Measurements from ENCODE around the gene NAA16.
"Not testable (repeated sequence)": the region's sequence is repeated elsewhere in the genome, so short reads cannot be mapped to it uniquely, and the experiment has no call there.

NAA16 gene

DNA sequence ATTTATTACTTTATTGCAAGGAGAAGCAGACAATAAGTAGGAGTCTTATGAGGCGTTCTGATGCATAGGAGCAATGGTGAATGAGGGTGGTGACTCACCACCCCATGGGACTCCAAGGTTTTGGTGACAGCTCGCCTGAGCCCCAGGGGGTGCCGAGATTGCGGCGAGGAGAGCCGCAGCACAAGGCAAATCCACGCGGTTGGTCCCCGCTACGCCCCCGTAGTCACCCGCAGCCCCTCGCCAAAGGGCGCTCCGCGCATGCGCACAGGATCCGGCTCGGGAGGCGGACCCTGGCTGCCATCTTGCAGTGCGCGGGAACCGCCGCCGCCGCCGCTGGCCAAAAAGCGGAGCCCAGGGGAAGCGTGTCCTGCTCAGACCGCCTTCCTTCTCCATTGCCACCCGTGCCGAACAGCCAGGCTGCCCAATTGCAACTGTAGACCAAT lies at the start of gene NAA16:
TSS of gene NAA16 (plus strand) at position 305 of the 443 bp plus-strand sequence. CDS start 262 bp downstream, outside the sequence.
- DNase-seq: peak; percentile 90

DNA sequence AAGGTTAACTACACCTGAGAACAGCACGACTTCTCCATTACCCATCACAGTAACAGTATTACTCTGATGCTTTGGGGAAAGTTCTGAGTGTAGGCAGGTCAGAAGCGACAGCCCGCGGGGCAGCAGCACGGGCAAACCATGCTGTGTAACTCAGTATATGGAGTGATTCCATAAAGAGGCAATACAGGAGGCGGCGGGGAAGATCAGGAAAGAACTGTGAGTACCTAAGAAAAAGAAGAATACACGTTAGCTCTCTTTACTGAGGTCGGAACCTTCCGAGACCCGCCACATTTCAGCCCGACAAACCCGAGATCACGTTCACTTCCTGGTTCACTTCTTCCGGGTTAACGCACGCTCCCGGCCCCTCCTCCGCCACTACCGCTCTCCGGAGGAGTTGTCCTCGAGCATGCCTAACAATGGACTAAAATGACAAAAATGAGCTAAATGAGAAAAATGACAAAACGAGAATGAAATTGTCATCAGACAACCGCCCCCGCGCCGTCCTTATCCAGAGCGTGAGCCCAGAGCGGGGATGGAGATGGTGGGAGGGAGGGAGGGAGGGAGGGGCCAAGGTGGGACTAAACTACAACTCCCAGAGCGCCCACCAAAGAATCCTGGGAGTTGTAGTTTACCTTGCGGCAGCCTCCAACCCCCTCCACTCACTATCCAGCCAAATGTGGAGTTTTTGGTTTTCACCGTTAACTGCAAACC lies 47.7 kb upstream of the NAA16 start, which contains the start of gene MTRF1:
TSS of gene MTRF1 (minus strand) at position 316 of the 711 bp plus-strand sequence. CDS start 2,669 bp downstream, outside the sequence.
- DNase-seq: peak; percentile 88

DNA sequence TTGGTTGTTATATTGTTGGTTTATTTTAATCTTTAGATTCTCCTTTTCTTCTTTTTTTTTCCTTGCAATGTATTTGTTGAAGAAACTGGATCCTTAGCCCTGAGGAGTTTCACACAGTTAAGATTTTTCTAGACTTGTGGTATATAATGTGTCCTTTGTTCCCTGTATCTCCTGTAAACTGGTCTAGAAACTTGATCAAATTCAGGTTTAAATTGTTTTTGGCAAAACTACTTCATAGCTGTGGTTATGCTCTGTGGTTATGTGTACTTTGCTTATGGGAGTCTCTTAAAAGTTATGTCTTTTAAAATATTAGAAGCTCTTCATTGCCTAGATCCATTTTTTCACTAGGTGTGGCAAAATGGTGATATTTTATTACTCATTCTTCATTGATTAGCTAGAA lies 44.0 kb upstream of the NAA16 start:
- no peak for DNase-seq

DNA sequence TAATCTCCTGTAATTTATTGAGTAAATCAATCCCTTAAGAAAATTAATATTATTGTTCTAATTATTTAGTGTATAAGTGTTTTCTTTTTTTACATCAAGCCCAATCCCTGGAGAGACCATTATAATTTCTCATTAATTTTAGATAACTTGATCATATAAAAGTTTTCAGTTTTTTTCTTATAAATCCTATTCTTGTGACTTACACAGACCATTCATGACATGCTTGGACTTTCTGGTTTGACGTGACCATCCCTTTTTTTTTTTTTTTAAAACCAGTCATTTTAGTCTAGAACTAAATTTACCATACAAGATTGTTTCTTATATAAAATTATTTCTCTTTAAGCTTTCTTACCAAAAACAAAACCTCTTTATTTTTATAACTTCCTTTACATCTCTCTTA lies 42.3 kb upstream of the NAA16 start:
- no peak for DNase-seq

DNA sequence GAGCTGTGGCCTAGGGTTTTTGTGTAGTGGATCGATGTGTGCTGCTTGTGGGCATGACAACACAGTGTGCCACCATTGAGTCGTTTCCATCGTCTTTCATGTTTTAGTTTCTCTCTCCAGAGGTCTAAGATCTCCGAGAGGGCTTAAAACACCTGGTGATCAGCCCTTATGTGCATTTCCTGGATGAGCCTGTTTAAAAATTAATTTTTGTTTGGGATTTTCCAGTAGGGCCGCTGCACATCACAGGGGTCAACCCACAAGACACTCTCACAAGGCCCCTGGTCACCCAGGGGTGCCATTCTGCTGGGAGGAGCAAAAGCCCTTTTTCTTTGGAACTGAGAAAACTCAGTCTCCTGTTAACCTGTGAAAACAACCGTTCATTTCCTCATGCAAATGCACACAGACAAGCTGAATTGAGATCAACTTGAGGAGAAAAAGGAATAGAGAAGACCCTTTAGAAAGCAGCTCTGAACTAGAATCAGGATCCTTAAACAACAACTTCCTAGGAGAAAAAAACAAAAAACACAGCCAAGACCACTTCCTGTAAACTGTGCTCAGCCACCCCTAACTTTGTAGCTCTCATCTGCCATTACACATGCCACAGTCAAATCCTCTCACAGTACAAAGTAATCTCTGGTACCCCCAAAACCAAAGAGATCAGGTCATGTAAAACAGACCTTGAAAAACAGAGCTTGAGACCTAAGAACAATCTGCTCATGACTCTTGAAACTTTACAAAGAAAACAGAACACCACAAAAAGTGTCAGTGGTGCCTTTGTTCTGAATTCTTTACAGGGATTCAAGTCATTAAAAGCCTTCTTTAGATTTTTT lies 39.4 kb upstream of the NAA16 start:
- DNase-seq: no peak

DNA sequence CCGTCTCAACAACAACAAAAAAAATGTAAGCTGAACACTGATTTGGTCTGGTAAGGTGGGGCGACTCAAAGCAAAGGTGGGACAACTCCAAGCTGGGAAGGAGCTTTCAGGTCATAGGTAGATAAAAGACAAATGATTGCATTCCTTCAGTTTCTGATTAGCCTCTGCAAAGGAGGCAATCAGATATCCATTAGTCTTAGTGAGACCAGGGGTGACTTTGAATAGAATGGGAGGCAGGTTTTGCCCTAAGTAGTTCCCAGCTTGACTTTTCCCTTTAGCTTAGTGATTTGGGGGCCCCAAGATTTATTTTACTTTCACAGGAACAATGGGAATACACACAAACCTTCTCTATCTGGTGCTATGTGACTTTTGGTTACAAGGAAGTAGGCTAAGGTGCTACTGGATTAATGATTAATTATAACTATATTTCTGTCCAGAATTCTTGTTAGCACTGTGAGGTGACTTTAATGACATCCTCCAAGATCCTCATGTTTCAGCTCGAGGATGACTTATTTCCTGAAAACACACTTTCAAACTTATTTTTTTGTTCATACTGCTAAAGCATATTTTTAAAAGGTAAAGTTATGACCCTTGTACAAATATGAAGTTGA lies 37.1 kb upstream of the NAA16 start:
- no peak for DNase-seq

DNA sequence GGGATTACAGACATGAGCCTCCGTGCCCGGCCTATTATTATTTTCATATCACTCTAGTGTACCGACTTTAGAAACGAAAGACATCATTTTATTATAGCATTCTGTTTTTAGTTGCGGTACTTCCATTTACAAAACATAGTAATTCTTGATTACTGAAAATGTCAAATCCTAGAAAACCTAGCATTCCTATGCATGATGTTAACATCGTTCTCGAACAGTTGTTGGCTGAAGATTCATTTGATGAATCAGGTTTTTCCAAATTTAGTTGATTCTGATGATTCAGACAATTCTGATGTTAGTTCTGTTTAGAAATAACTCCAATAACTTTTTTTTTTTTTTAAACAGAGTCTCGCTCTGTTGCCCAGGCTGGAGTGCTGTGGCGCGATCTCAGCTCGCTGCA lies 36.2 kb upstream of the NAA16 start:
- no peak for DNase-seq

DNA sequence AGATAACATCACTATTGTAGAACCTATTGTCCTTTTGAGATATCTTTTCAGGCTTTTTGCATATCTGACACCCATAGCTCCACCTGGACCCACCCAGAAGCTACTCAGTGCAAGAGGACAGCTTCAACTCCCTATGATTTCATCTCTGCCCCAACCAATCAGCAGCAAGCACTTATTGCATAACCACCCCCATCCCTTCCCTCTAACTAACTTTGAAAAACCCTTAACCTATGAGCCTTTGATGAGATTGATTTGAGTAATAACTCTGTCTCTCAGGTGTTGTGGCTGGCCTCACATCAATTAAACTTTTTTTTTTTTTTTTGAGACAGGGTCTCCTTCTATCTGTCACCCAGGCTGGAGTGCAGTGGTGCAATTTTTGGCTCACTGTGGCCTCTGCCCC lies 34.2 kb upstream of the NAA16 start:
- DNase-seq: no peak

DNA sequence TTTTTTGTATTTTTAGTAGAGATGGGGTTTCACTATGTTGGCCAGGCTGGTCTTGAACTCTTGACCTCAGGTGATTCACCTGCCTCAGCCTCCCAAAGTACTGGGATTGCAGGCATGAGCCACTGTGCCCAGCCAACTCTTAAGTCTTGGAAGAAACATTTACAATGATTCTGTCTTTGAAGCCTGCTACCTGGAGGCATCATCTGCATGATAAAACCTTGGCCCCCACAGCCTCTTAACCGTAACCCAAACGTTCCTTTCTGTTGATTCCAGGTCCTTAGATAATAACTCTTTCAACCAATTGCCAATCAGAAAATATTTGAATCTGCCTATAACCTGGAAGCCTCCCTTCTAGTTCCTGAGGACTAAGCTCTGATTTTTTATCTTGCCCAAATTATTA lies 31.9 kb upstream of the NAA16 start:
- not testable (repeated sequence) for DNase-seq

DNA sequence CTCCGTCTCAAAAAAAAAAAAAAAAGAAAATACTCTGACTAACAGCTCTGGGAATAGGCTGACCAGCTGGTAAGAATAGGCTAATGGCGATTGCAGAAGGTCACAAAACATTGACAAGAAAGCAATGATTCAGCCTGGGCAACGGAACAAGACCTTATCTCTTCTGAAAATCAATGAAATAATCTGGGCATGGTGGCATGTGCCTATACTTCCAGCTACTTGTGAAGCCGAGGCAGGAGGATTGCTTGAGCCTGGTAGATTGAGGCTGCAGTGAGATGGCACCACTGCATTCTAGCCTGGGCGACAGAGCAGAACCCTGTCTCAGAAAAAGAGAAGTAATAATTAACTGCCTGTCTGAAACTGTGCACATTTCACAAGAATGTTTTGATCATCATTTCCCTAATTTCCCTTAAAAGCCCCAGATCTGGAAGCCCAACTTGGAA lies 28.9 kb upstream of the NAA16 start:
- DNase-seq: no peak

DNA sequence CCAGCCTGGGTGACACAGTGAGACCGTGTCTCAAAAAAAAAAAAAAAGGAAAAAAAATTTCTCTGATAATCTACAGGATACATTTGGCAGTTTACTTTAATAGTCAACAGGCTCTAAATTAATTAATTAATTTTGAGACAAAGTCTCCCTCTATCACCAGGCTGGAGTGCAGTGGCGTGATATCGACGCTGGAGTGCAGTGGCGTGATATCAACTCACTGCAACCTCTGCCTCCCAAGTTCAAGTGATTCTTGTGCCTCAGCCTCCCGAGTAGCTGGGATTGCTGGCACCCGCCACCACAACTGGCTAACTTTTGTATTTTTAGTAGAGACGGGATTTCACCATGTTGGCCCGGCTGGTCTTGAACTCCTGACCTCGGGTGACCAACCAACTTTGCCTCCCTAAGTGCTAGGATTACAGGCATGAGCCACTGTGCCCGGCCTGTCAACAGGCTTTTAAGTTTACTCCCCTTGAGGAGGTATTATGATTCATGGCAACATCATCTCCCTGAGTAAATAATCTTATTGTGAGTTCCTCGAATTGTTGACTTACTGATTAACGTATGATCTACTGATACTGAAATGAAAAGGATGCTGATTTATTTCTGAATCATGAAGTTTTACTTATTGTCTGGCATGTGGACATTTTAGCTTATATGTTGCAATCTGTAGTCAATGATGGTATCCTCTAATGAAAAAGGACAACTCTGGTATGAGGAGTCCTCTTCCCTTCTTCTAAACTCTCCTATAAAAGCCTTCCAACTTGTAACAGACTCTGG lies 26.4 kb upstream of the NAA16 start:
- no peak for DNase-seq

DNA sequence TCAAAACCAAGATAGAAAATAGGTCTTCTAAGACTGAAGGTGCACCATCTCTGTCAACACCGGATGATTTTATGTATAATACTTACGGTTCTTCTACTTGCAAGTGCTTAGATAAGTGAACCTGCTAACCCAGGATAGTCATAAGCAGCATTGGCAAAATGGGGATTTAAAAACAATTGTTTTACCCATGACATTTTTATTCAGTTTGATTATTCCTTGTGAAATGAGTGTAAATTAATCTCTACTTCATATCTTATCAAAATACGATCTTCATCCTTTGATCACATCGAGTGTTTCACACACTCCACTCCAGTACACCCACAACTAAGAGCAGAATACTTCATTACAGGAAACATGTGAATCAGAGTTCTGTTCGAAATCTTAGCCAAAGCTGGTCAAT lies 24.7 kb upstream of the NAA16 start:
- DNase-seq: no peak

DNA sequence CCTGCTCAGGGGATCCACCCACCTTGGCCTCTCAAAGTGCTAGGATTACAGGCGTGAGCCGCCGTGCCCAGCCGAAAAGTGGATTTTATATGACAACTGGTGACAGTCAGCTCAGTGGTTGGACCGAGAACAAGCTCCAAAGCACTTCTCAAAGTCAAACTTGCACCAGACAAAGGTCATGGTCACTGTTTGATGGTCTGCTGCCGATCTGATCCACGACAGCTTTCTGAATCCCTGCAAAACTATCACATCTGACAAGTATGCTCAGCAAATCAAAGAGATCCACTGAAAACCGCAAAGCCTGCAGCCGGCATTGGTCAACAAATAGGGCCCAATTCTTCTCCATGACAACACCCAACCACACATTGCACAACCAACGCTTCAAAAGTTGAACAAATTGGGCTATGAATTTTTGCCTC lies 21.6 kb upstream of the NAA16 start:
- DNase-seq: no peak

DNA sequence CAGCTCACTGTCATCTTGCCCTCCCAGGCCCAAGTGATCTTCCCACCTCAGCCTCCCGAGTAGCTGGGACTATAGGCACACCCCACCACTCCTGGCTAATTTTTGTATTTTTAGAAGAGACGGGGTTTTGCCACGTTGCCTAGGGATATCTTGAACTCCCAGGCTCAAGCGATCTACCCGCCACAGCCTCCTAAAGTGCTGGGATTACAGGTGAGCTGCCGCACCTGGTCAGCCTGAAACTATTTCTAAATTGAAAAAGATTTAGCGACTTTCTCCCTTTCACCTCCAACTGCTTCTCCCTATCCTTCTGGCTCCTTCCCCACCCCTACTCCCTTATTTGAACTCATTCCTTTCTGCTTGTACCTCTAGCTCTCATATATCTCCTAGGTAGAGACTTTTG lies 19.8 kb upstream of the NAA16 start:
- no peak for DNase-seq

DNA sequence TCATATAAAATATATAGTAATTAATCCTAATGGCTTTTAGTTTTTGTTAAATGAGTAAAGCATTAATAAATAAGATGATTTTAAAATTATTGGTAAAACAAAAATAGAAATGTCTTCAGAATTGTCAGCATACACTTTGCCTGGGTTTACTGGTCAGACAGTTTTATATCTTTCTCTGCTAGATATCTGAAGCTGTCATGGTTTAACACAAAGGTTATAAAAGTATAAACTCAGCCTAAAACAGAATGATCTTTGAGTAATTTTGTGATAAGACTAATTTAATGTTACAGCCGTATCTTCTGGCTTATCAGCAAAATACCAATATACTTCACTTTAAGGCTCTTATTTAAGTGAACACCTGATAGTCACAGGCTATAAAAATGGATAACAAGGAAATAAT lies 17.8 kb upstream of the NAA16 start:
- no peak for DNase-seq

DNA sequence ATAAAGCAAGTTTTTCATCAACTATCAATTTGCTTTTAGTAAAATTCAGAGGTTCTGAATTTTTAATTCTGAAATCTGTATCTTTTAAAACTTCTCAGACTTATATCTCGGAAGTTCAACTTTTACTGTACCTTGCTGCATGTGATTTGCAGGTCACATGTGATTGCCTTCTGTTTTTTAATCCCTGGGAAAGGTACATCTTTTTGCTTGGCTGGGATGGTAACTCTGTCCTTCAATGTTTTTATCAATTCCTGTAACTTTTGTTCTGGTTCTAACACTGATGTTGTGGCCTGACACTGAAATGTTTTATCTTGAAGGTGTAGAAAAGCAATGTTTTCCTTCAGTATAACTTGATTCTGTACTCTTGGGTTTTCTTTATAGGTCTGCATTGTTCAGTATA lies 16.2 kb upstream of the NAA16 start:
- DNase-seq: no peak

DNA sequence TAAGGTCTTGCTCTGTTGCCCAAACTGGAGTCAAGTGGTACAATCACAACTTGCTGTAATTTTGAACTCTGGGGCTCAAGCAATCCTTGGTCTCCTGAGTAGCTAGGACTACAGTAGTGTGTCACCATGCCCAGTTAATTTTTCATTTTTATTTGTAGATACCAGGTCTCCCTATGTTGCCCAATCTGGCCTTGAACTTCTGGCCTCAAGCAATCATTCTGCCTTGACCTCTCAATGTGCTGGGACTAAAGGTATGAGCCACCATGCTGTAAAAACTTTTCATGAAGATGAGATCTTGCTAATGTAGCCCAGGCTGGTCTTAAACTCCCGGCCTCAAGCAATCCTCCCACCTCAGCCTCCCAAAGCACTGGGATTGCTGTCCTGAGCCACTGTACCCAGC lies 15.1 kb upstream of the NAA16 start:
- DNase-seq: no peak

DNA sequence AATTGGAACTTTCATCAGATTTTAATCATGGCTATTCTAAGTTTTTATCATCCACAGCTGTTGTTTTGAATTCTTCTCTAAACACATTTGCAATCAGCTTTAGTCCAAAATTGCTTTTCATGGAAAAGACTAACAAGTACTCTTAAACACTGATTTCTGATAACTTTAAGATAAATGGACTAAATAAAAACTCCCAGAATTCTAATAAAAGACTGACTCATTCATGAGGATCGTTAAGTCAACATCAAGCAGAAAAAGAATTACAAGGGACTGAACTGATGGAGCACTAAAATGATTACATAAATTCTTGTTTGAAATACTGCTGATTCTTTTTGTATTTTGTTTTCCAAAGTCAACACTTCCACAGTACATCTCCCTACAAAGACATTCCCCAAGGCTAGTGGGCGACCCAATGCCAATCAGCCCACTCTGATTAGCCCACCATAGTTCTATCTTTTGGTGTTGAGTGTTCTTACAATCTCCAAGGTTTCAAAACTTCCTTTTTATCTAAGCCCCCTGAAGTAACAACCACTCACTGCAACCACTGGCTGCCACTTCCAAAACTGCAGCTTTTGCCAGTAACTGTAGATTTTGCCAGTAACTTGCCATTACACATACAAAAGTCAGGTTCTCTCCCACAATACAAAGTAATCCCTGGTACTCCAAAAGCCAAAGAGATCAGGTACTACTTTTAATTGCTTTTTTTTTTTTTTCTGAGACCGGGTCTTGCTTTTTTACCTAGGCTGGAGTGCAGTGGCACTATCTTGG lies 14.0 kb upstream of the NAA16 start:
- DNase-seq: no peak

DNA sequence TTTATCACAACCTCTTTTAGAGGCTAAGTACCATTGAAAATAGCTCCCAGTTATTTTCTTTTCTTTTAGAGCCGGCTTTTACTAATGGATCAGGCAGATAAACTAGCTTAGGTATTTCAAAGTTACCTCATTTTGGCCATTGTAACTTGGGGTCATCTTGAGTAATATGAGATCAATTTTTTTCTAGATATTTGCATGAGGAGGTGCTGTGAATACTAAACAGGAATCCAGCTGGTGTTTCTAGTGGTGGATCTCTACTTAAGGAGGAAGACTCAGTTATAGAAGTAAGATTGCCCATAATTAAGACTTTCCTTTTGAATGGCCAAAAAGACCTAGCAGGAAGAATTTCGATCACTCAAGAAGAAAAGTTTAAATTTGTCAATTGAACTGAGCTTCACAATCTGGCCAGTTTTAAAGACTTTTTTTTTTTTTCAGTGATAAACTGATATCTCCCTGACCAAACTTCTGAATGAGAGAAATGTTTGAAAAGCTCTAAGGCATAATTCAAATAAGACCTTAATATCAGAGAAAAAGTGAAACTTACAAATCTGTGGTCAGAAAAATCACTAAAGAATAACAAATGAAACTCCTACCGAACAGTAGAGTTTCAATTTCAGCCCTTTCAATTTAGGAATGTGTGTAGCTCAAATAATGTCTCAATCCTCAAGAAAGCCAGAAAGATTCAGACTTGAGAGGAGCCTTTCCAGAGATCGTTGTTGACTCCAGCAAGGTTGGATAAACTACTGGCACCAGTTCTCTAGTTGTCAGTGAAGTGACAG lies 11.6 kb upstream of the NAA16 start:
- no peak for DNase-seq

DNA sequence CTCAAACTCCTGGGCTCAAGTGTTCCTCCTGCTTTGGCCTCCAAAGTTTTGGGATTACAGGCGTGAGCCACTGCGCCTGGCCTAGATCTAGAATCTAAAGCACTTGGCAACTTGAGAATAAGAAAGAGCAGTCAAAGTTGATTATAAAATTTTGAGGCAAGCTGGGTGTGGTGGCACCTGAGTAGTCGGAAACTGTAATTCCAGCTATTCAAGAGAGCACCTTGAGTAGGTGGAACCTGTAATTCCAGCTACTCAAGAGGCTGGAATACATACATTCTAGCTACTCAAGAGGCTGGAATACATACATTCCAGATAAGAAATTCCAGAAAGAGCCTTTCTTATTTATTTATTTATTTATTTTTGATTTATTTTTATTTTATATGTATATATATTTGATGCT lies 8.3 kb upstream of the NAA16 start:
- no peak for DNase-seq

DNA sequence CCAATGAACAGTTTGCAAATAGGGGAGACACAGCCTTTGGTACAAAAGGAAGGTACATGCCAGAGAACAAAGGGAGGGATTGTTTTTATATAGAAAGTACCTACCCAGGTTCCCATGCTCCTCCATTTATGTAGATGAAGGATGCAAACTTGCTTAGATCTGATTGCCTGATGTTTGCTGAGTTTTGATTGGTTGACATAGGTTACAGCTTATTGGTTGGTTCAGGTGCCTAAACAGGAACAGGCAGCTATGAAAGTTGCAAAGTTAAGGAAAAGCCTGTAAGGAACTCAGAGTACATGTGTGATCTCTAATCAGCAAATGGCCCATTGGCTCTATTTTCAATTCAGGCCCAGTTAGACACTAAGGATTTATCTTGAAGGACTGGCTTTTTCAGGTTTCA lies 6.5 kb upstream of the NAA16 start:
- no peak for DNase-seq
